HG02973 (cell line): ENCODE data around the gene PROCA1.
"Not testable (repeated sequence)": the region's sequence is repeated elsewhere in the genome, so short reads cannot be mapped to it uniquely, and the experiment has no call there.

Experiments
- ATAC-seq: cut with Tn5 transposase; IDR thresholded peaks from one replicate; pipeline ENCODE4 v1.9.1; 2021; ENCODE audit warnings: moderate library complexity; ENCODE audit not compliant: unreplicated experiment

Gene PROCA1

GRCh38 chr17:28744104-28744971, 32.6 kb upstream of the PROCA1 start:
- peak; percentile 28 for ATAC-seq

- peak; percentile 60 for ATAC-seq
These were observed 31.8 kb upstream of the PROCA1 start, which contains the start of gene TRAF4 for GRCh38 chr17:28743243-28744103. Gene TRAF4 (plus strand): TSS chr17:28744011. CDS start chr17:28744113, 102 bp downstream.

DNA sequence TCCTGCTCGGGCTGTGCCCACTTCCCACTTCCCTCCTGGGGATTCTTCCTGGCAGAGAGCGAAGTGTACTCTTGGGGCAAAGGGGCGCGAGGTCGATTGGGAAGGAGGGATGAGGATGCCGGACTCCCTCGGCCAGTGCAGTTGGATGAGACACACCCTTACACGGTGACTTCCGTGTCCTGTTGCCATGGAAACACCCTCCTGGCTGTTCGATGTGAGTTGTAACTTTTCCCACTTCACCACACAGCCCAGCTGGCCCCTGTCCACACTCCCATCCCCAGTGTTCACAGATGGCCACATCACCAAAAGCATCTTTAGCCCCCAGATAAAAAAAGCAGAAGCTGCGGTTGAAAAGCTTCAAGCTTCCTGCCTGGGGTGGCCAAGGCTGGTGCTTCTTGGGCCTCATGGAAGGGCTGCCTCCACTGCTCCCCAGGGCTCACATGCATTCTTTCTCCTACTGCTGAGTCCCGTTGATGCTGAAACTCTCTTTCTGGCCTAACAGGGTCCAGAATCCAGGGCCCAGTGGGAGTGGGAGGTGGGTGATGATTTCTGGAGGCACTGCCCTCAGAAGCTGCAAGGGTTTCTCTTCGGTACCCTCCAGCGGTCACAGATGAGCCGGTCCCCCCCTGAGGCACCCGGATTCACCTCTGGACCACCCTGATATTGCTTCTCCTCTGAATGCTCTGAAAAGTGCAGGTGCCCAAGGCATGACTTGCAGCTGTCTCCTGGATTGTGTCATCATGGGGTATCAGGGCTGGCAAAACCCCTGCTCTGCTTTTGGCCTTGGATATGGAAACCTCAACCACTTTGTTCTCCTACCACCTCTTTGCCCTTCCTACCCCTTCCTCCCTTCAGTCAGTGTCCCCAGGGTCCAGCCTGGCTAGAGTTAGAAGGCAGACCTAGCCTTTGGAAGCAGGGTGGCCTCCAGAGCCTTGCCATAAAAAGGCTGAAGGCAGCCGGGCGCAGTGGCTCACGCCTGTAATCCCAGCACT, 30.0 kb upstream of the PROCA1 start:
- no peak for ATAC-seq

GRCh38 chr17:28740406-28741357, 29.0 kb upstream of the PROCA1 start:
- no peak for ATAC-seq

- ATAC-seq: peak; percentile 27
These were observed 27.1 kb upstream of the PROCA1 start for GRCh38 chr17:28738680-28739384.

- ATAC-seq: peak; percentile 41
These were observed 26.3 kb upstream of the PROCA1 start for GRCh38 chr17:28737770-28738679.

- no peak for ATAC-seq
These were observed 25.6 kb upstream of the PROCA1 start for GRCh38 chr17:28737316-28737715.

DNA sequence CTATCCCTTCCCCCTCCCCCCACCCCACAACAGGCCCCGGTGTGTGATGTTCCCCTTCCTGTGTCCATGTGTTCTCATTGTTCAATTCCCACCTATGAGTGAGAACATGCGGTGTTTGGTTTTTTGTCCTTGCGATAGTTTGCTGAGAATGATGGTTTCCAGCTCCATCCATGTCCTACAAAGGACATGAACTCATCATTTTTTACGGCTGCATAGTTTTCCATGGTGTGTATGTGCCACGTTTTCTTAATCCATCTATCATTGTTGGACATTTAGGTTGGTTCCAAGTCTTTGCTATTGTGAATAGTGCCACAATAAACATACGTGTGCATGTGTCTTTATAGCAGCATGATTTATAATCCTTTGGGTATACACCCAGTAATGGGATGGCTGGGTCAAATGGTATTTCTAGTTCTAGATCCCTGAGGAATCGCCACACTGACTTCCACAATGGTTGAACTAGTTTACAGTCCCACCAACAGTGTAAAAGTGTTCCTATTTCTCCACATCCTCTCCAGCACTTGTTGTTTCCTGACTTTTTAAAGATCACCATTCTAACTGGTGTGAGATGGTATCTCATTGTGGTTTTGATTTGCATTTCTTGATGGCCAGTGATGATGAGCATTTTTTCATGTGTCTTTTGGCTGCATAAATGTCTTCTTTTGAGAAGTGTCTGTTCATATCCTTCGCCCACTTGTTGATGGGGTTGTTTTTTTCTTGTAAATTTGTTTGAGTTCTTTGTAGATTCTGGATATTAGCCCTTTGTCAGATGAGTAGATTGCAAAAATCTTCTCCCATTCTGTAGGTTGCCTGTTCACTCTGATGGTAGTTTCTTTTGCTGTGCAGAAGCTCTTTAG, 24.5 kb upstream of the PROCA1 start:
- ATAC-seq: not testable (repeated sequence)

DNA sequence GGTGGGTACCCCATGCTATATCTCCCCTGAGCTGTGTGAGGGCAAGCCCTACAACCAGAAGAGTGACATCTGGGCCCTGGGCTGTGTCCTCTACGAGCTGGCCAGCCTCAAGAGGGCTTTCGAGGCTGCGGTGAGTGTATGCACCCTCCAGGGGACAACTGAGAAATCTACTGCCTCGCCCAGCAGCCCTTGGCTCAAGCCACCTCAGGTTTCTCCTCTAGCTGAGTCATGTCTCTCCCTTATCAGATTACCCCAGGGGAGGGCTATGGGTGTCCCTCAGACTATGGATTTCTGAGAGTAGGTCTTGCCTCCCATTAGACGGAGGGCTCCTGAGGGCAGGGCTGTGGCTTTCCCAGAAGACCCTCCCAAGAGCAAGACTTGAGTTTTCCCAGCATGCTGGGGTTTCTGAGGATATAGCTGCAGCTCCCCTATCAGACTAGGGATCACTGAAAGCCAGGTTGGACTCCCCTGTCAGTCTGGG, 23.6 kb upstream of the PROCA1 start:
- ATAC-seq: no peak

GRCh38 chr17:28734712-28735241, 23.1 kb upstream of the PROCA1 start:
- no peak for ATAC-seq

DNA sequence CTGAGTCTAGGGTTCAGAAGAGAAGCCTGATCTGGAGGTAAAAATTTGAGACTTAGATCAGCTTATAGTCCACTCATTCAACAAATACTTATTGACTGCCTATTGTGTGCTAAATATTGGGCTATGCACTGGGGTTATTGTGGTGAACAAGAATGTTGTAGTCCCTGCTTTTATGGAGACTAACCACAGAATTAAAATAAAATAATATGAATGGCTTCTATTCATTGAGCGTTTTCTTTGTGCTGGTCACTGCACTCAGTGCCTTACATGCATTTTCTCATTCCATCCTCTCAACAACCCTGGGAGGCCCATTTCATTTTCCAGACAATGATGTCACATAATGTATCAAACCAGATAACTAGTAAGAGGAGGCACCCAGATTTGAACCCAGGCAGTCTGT, 21.7 kb upstream of the PROCA1 start:
- ATAC-seq: no peak

DNA sequence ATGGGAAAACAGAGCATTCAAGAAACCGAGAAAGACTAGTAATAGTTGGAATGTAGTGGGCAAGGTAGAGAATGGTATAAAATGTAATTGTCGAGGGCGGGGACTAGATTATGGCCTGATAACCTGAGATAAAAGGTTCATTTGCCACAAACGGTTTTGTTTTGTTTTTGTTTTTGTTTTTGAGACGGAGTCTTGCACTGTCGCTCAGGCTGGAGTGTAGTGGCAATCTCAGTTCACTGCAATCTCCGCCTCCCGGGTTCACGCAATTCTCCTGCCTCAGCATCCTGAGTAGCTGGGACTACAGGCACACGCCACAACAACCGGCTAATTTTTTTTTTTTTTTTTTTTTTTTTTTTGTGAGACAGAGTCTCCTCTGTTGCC, 18.3 kb upstream of the PROCA1 start:
- ATAC-seq: no peak

- ATAC-seq: peak; percentile 35
These were observed 16.9 kb upstream of the PROCA1 start, which contains the start of gene NEK8 for GRCh38 chr17:28728364-28729200. Gene NEK8 (plus strand): TSS chr17:28728788. CDS start chr17:28728814, 26 bp downstream.

DNA sequence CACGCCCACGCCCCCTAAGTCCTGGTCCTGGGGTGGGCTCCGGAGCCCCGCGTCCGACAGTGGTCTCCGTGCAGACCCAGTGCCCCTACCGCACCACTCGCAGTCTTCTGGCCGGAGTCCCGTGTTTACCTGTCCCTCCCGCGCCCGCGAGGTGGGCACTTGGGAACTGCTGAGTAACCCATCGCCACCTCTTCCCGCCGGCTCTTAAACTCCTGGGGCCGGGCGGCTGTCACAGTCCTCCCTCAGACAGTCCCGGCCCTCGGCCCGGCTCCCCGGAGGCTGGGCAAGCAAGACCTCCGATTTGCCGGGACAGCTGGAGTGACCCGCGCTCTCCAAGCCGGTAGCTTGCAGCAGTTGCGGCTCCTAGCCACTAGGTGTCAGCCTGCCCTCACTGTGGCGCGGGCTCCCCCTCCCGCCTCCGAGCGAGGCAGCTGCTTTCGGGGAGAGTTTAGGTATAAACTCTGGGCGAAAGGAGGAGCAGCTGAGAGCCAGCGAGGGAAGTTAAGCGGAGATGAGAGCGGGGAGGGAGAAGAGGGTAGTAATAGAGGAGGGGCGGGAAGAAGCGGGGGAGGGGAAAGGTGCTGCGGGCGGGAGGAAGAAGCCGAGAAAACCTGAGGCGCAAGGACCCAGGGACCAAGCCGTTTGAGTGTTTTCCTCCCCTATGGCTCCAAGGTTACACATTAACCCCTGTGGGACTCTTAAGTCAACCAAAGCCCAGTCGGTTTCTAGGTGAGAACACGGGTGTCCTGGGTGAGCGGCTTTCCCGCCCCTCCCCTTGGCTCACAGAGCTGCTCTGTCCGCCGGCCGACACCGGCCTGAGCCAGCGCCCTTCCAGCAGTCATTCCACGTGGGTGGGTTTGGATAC, 15.2 kb upstream of the PROCA1 start:
- peak; percentile 36 for ATAC-seq
